Measurements from ENCODE around the gene GSTCD.

GRCh38 chr4:105887508-105887907, 178.9 kb downstream of the GSTCD start:
- TF ChIP-seq CTCF (IDR thresholded peaks at IDR 0.05; ENCODE audit: low read depth, low read length, poor library complexity, severe bottlenecking) (no peak), EZH2phosphoT487 (IDR thresholded peaks at IDR 0.05; ENCODE audit: borderline replicate concordance, low read length) (no peak)
